ENCODE data around the gene SPRED2. TPM values are rescaled to one million over a fixed set of nuclear protein-coding genes. Genes with fewer than 3 reads are reported as not detected.

Gene SPRED2
- total RNA-seq, 2 donors from 2014 or later, result 3.1 to 4.3 TPM

- peaks cover 0 to 2% of the 10 kb centered on the region in 2 donors for H3K9me3 Mint-ChIP-seq
- no peaks in the 10 kb centered on the region for H3K36me3 Mint-ChIP-seq (ENCODE audit: insufficient read depth in 2 of 2)
- no peak overlapping the region for H3K27ac Mint-ChIP-seq
- DNase-seq (no peak), ATAC-seq (replicated peaks in 1 of 2) (no peak)
- no peak overlapping the region for H3K4me3 Mint-ChIP-seq
- H3K27me3 Mint-ChIP-seq (ENCODE audit: low read depth), result peaks cover 31% of the 10 kb centered on the region
- H3K4me1 Mint-ChIP-seq (ENCODE audit: low read depth), result no peaks in the 10 kb centered on the region
Measured at GRCh38 chr2:65458999-65459398, 26.6 kb upstream of the SPRED2 start.

- Mint-ChIP-seq H3K4me1 (ENCODE audit: low read depth) (no peaks in the 10 kb centered on the region), H3K27ac (no peak overlapping the region), H3K9me3 (peaks cover 0 to under 1% of the 10 kb centered on the region in 2 donors), H3K4me3 (no peak overlapping the region), H3K36me3 (ENCODE audit: insufficient read depth in 2 of 2) (no peaks in the 10 kb centered on the region), H3K27me3 (ENCODE audit: low read depth) (peaks cover 30% of the 10 kb centered on the region)
- DNase-seq, result no peak
- no peak for ATAC-seq (replicated peaks in 1 of 2)
Measured at GRCh38 chr2:65456886-65457285, 24.5 kb upstream of the SPRED2 start.

- Mint-ChIP-seq H3K27ac (no peak overlapping the region), H3K27me3 (ENCODE audit: low read depth) (peaks cover 30% of the 10 kb centered on the region), H3K4me3 (no peak overlapping the region), H3K4me1 (ENCODE audit: low read depth) (no peaks in the 10 kb centered on the region), H3K36me3 (ENCODE audit: insufficient read depth in 2 of 2) (no peaks in the 10 kb centered on the region), H3K9me3 (no peaks in the 10 kb centered on the region)
- DNase-seq (no peak), ATAC-seq (replicated peaks in 1 of 2) (no peak)
Measured at GRCh38 chr2:65456064-65456463, 23.7 kb upstream of the SPRED2 start.

GRCh38 chr2:65453916-65454315 lies 21.5 kb upstream of the SPRED2 start:
- Mint-ChIP-seq H3K27me3 (ENCODE audit: low read depth) (peaks cover 32% of the 10 kb centered on the region), H3K4me1 (ENCODE audit: low read depth) (no peaks in the 10 kb centered on the region)

GRCh38 chr2:65452150-65452895 lies 19.9 kb upstream of the SPRED2 start:
- peaks cover 39% of the 10 kb centered on the region for H3K27me3 Mint-ChIP-seq (ENCODE audit: low read depth)
- H3K4me1 Mint-ChIP-seq (ENCODE audit: low read depth), result no peaks in the 10 kb centered on the region
- H3K27ac Mint-ChIP-seq, result no peak overlapping the region
- no peaks in the 10 kb centered on the region for H3K36me3 Mint-ChIP-seq (ENCODE audit: insufficient read depth in 2 of 2)
- ATAC-seq (replicated peaks in 1 of 2) (no peak), DNase-seq (no peak)
- no peak overlapping the region for H3K4me3 Mint-ChIP-seq
- H3K9me3 Mint-ChIP-seq, result peaks cover 0 to 2% of the 10 kb centered on the region in 2 donors

More at GRCh38 chr2:65453916-65454315, 21.5 kb upstream of the SPRED2 start:
- H3K36me3 Mint-ChIP-seq (ENCODE audit: insufficient read depth in 2 of 2), result no peaks in the 10 kb centered on the region
- H3K27ac Mint-ChIP-seq, result no peak overlapping the region
- no peak for DNase-seq
- no peak overlapping the region for H3K4me3 Mint-ChIP-seq
- no peaks in the 10 kb centered on the region for H3K9me3 Mint-ChIP-seq
- ATAC-seq (replicated peaks in 1 of 2), result no peak

- Mint-ChIP-seq H3K4me3 (no peak overlapping the region), H3K9me3 (peaks cover 0 to 2% of the 10 kb centered on the region in 2 donors), H3K27me3 (ENCODE audit: low read depth) (peaks cover 46% of the 10 kb centered on the region), H3K27ac (no peak overlapping the region), H3K4me1 (ENCODE audit: low read depth) (no peaks in the 10 kb centered on the region), H3K36me3 (ENCODE audit: insufficient read depth in 2 of 2) (no peaks in the 10 kb centered on the region)
- ATAC-seq (replicated peaks in 1 of 2) (no peak), DNase-seq (no peak)
Measured at GRCh38 chr2:65450810-65451209, 18.4 kb upstream of the SPRED2 start.

GRCh38 chr2:65450393-65450792 lies 18.0 kb upstream of the SPRED2 start:
- Mint-ChIP-seq H3K36me3 (ENCODE audit: insufficient read depth in 2 of 2) (no peaks in the 10 kb centered on the region), H3K4me1 (ENCODE audit: low read depth) (no peaks in the 10 kb centered on the region), H3K27me3 (ENCODE audit: low read depth) (peaks cover 46% of the 10 kb centered on the region), H3K27ac (no peak overlapping the region), H3K4me3 (no peak overlapping the region), H3K9me3 (peaks cover 0 to 2% of the 10 kb centered on the region in 2 donors)
- DNase-seq, result no peak
- no peak for ATAC-seq (replicated peaks in 1 of 2)

GRCh38 chr2:65443509-65444186 lies 11.2 kb upstream of the SPRED2 start:
- Mint-ChIP-seq H3K4me1 (ENCODE audit: low read depth) (no peaks in the 10 kb centered on the region), H3K36me3 (ENCODE audit: insufficient read depth in 2 of 2) (no peaks in the 10 kb centered on the region), H3K4me3 (no peak overlapping the region), H3K9me3 (peaks cover 0 to 2% of the 10 kb centered on the region in 2 donors), H3K27me3 (ENCODE audit: low read depth) (peaks cover 48% of the 10 kb centered on the region), H3K27ac (no peak overlapping the region)
- DNase-seq (no peak), ATAC-seq (replicated peaks in 1 of 2) (no peak)

- H3K9me3 Mint-ChIP-seq, result no peaks in the 10 kb centered on the region
- no peak overlapping the region for H3K4me3 Mint-ChIP-seq
- H3K36me3 Mint-ChIP-seq (ENCODE audit: insufficient read depth in 2 of 2), result no peaks in the 10 kb centered on the region
- H3K27me3 Mint-ChIP-seq (ENCODE audit: low read depth), result peaks cover 53% of the 10 kb centered on the region
- ATAC-seq (replicated peaks in 1 of 2) (no peak), DNase-seq (no peak)
- no peaks in the 10 kb centered on the region for H3K4me1 Mint-ChIP-seq (ENCODE audit: low read depth)
- no peak overlapping the region for H3K27ac Mint-ChIP-seq
Measured at GRCh38 chr2:65442420-65443020, 10.1 kb upstream of the SPRED2 start.

- Mint-ChIP-seq H3K27me3 (ENCODE audit: low read depth) (peaks cover 66% of the 10 kb centered on the region), H3K4me1 (ENCODE audit: low read depth) (peaks cover 21% of the 10 kb centered on the region), H3K36me3 (ENCODE audit: insufficient read depth in 2 of 2) (no peaks in the 10 kb centered on the region), H3K4me3 (no peak overlapping the region), H3K27ac (no peak overlapping the region), H3K9me3 (no peaks in the 10 kb centered on the region)
- ATAC-seq (replicated peaks in 1 of 2) (no peak), DNase-seq (no peak)
Measured at GRCh38 chr2:65438137-65438899, 5.9 kb upstream of the SPRED2 start.

GRCh38 chr2:65437392-65438135 lies 5.2 kb upstream of the SPRED2 start:
- DNase-seq (no peak), ATAC-seq (replicated peaks in 1 of 2) (no peak)
- Mint-ChIP-seq H3K4me3 (peak overlapping the region in 1 of 2 donors; percentile 81), H3K9me3 (no peaks in the 10 kb centered on the region), H3K27ac (no peak overlapping the region), H3K4me1 (ENCODE audit: low read depth) (peaks cover 21% of the 10 kb centered on the region), H3K36me3 (ENCODE audit: insufficient read depth in 2 of 2) (peaks cover 0 to under 1% of the 10 kb centered on the region in 2 donors), H3K27me3 (ENCODE audit: low read depth) (peaks cover 59% of the 10 kb centered on the region)

GRCh38 chr2:65436824-65437221 lies 4.4 kb upstream of the SPRED2 start:
- no peaks in the 10 kb centered on the region for H3K9me3 Mint-ChIP-seq
- DNase-seq, result peak; percentile 68 to 74
- peak; percentile 78 to 80 for ATAC-seq (replicated peaks in 1 of 2)
- H3K4me1 Mint-ChIP-seq (ENCODE audit: low read depth), result peaks cover 21% of the 10 kb centered on the region
- H3K27me3 Mint-ChIP-seq (ENCODE audit: low read depth), result peaks cover 54% of the 10 kb centered on the region
- no peak overlapping the region for H3K27ac Mint-ChIP-seq
- H3K4me3 Mint-ChIP-seq, result peak overlapping the region; percentile 81 to 93
- H3K36me3 Mint-ChIP-seq (ENCODE audit: insufficient read depth in 2 of 2), result peaks cover 0 to 3% of the 10 kb centered on the region in 2 donors
